Metanephros (tissue), 2 donors: ENCODE measurements around the gene HIPK4. TPM values are rescaled to one million over a fixed set of nuclear protein-coding genes. Genes with fewer than 3 reads are reported as not detected.

Source experiments
- small RNA-seq: library from RNA; depleted of rRNA; stranded (forward); fragments of <200 nt; gene quantifications from one replicate; pipeline ENCODE3, GENCODE V24; 2014; ENCODE audit warnings: low replicate concordance
- total RNA-seq: library from RNA; depleted of rRNA; stranded (reverse); fragments of >200 nt; gene quantifications from one replicate; pipeline ENCODE4 v1.2.3, GENCODE V29; 2014

HIPK4 gene, protein sequence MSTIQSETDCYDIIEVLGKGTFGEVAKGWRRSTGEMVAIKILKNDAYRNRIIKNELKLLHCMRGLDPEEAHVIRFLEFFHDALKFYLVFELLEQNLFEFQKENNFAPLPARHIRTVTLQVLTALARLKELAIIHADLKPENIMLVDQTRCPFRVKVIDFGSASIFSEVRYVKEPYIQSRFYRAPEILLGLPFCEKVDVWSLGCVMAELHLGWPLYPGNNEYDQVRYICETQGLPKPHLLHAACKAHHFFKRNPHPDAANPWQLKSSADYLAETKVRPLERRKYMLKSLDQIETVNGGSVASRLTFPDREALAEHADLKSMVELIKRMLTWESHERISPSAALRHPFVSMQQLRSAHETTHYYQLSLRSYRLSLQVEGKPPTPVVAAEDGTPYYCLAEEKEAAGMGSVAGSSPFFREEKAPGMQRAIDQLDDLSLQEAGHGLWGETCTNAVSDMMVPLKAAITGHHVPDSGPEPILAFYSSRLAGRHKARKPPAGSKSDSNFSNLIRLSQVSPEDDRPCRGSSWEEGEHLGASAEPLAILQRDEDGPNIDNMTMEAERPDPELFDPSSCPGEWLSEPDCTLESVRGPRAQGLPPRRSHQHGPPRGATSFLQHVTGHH
- 0.06 TPM for total RNA-seq

GRCh38 chr19:40390084-40390742 is at the start of gene HIPK4:
Gene HIPK4, minus strand, starts transcription at chr19:40390181. Its CDS starts 279 bp downstream, at chr19:40389902.

GRCh38 chr19:40425450-40426287 is 35.7 kb upstream of the HIPK4 start, which contains the start of gene SERTAD1:
Gene SERTAD1, minus strand, starts transcription at chr19:40425992. Its CDS starts 2,446 bp downstream, at chr19:40423546.

DNA sequence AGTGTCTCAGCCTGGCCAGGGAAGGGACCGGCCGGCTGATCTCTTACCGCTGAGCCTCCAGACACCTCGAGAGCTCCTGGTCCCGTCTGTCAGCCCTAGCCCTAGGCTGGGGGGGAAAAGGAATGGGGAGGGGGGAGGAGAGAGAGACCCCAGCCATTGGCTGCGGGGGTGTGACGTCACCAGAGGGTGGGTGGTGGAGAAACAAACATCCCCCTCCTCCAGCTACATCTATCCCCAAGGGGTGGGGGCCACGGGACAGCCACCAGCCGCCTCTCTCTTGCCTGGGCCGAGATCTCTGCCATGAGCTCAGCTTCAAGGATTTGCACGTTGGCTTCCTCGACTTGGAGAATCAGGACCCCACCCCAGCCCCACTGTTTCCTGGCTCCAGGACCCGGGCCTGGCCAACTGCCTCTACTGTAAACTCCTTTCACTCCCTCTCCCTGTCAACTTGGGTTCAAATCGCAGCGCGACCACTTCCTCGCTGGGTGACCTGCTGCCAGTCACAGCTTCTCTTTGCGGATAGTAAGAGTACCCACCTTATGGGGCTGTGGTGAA is 23.4 kb upstream of the HIPK4 start, which contains the start of gene PRX:
Gene PRX (minus strand): TSS at position 88 of the 555 bp plus-strand sequence. CDS start 5,446 bp downstream, outside the sequence.

GRCh38 chr19:40348125-40348913 is 41.7 kb downstream of the HIPK4 start, which contains the start of the genes C19orf47 and PLD3:
Gene C19orf47, minus strand, starts transcription at chr19:40348397. Its CDS starts 6,540 bp downstream, at chr19:40341857.
Gene PLD3, plus strand, starts transcription at chr19:40348695. Its CDS starts 17,789 bp downstream, at chr19:40366484.

Small RNA genes within 50 kb of the gene (small RNA-seq; reads per million reads assigned to genes)
- gene MIR6796, result not detected
- gene RF00019, result not detected

Other genes starting within 250 kb of the HIPK4 start
- 9.1 TPM for gene MAP3K10, start 198.8 kb downstream of the HIPK4 start, total RNA-seq
- not detected for gene TTC9B, start 171.8 kb downstream of the HIPK4 start, total RNA-seq
- 2.0 TPM for gene CCNP, start 163.5 kb downstream of the HIPK4 start, total RNA-seq
- 151 TPM for gene AKT2, start 104.8 kb downstream of the HIPK4 start, total RNA-seq
- 17.7 TPM for gene C19orf47, start 41.8 kb downstream of the HIPK4 start, total RNA-seq
- 262 TPM for gene PLD3, start 41.5 kb downstream of the HIPK4 start, total RNA-seq
- 8.5 TPM for gene PRX, start 23.2 kb upstream of the HIPK4 start, total RNA-seq
- gene SERTAD1, start 35.8 kb upstream of the HIPK4 start, total RNA-seq, result 12.6 TPM
- 36.4 TPM for gene SERTAD3, start 54.2 kb upstream of the HIPK4 start, total RNA-seq
- gene BLVRB, start 75.6 kb upstream of the HIPK4 start, total RNA-seq, result 121 TPM
- gene SPTBN4, start 76.8 kb upstream of the HIPK4 start, total RNA-seq, result 2.9 TPM
- gene SHKBP1, start 186.7 kb upstream of the HIPK4 start, total RNA-seq, result 25.3 TPM
- gene LTBP4, start 211.2 kb upstream of the HIPK4 start, total RNA-seq, result 293 TPM